Left renal pelvis (tissue), 4 donors: ENCODE measurements around the gene NKX2-2. TPM values are rescaled to one million over a fixed set of nuclear protein-coding genes. Genes with fewer than 3 reads are reported as not detected.

Experiments used
- polyA plus RNA-seq, 4 donors: library from polyadenylated mRNA; unstranded; fragments of 120-200 nt; gene quantifications; one replicate each; pipeline ENCODE4 v1.2.1, GENCODE V29; 2013; ENCODE audit not compliant: insufficient read length in 4 of 4

NKX2-2 gene
- polyA plus RNA-seq, 4 donors, result not detected

Other genes starting within 250 kb of the NKX2-2 start
- gene XRN2, start 210.7 kb downstream of the NKX2-2 start, polyA plus RNA-seq, result 100 to 1,000 TPM in 2 of 4 donors, 10 to 100 TPM in 2; 76.6 to 113 (median 94.8) TPM
- gene NKX2-4, start 116.5 kb downstream of the NKX2-2 start, polyA plus RNA-seq, result not detected
- gene PAX1, start 191.6 kb upstream of the NKX2-2 start, polyA plus RNA-seq, result 1 to 10 TPM in 1 of 4 donors, under 1 TPM in 1, not detected in 2; 0.14 to 3.0 TPM